IMR-90 (cell line): ENCODE results near the gene PAN3. TPM values are rescaled to one million over a fixed set of nuclear protein-coding genes. Genes with fewer than 3 reads are reported as not detected.

Experiments
- ATAC-seq: fragments of 200-7000 bp; cut with Tn5 transposase; 2 replicates; pipeline ENCODE4 v1.9.1; 2020; ENCODE audit warnings: low read depth, mild to moderate bottlenecking, moderate library complexity
- BruUV-seq: library from RNA; stranded (reverse); fragments of 400-500 nt; replicated peaks from 2 replicates; lab custom pipeline; 2021; lab: Mats Ljungman, UMichigan
- CTCF ChIA-PET: fragments of 300-600 bp; formaldehyde crosslinking; extraction: SDS; loops from one replicate; lab custom pipeline; 2021; ENCODE audit warnings: antibody characterized with exemption; lab: Yijun Ruan, JAX
- POLR2A ChIA-PET: fragments of 300-600 bp; sonication (Branson Sonifier 250); formaldehyde crosslinking; loops from one replicate; lab custom pipeline; 2022; ENCODE audit warnings: antibody characterized with exemption; ENCODE audit not compliant: unreplicated experiment; lab: Charles Lee
- DNase-seq: peaks from one replicate; pipeline ENCODE4 v3.0.0; 2013
- H2AFZ ChIP-seq: replicated peaks from 2 replicates; pipeline ENCODE3; 2013; ENCODE audit warnings: low read length, mild to moderate bottlenecking; ENCODE audit not compliant: poor library complexity
- H2AK5ac ChIP-seq: 2 replicates; pipeline ENCODE4 v1.6.1; 2013; ENCODE audit warnings: low read depth, low read length, inconsistent platforms
- H2AK9ac ChIP-seq: replicated peaks from 2 replicates; pipeline ENCODE3; 2013; ENCODE audit warnings: mild to moderate bottlenecking, low read depth, low read length, moderate library complexity; ENCODE audit not compliant: poor library complexity
- H2BK120ac ChIP-seq: 2 replicates; pipeline ENCODE4 v1.6.1; 2013; ENCODE audit warnings: low read depth, low read length, inconsistent platforms
- H2BK15ac ChIP-seq: 3 replicates; pipeline ENCODE4 v1.6.1; 2013; ENCODE audit warnings: low read depth, low read length, inconsistent platforms
- H2BK20ac ChIP-seq: 2 replicates; pipeline ENCODE4 v1.6.1; 2013; ENCODE audit warnings: low read depth, mild to moderate bottlenecking, inconsistent platforms, low read length, moderate library complexity
- H2BK5ac ChIP-seq: 2 replicates; pipeline ENCODE4 v1.6.1; 2013; ENCODE audit warnings: mild to moderate bottlenecking, low read depth, low read length, inconsistent platforms; ENCODE audit not compliant: poor library complexity, severe bottlenecking
- H3K14ac ChIP-seq: replicated peaks from 2 replicates; pipeline ENCODE4 v1.6.1; 2013; ENCODE audit warnings: low read depth, low read length, inconsistent platforms
- H3K18ac ChIP-seq: 2 replicates; pipeline ENCODE4 v1.6.1; 2013; ENCODE audit warnings: low read depth, low read length, control low read depth
- H3K23ac ChIP-seq: 2 replicates; pipeline ENCODE4 v1.6.1; 2013; ENCODE audit warnings: low read depth, low read length, inconsistent platforms
- H3K27ac ChIP-seq: 2 replicates; pipeline ENCODE4 v1.5.1; 2013; ENCODE audit warnings: mild to moderate bottlenecking, control low read depth, low read length; ENCODE audit not compliant: insufficient read depth
- H3K27me3 ChIP-seq: 2 replicates; pipeline ENCODE4 v1.6.1; 2013; ENCODE audit warnings: low read length; ENCODE audit not compliant: control insufficient read depth, insufficient read depth
- H3K36me3 ChIP-seq: 2 replicates; pipeline ENCODE4 v1.6.1; 2013; ENCODE audit warnings: low read length, mixed read lengths; ENCODE audit not compliant: control insufficient read depth, insufficient read depth
- H3K4ac ChIP-seq: 2 replicates; pipeline ENCODE4 v1.6.1; 2013; ENCODE audit warnings: low read depth, low read length, inconsistent platforms
- H3K4me1 ChIP-seq: 2 replicates; pipeline ENCODE4 v1.6.1; 2013; ENCODE audit warnings: low read length, mixed read lengths; ENCODE audit not compliant: control insufficient read depth, insufficient read depth
- H3K4me2 ChIP-seq: 2 replicates; pipeline ENCODE4 v1.6.1; 2013; ENCODE audit warnings: low read depth, mild to moderate bottlenecking, control low read depth, low read length, moderate library complexity
- H3K4me3 ChIP-seq: 2 replicates; pipeline ENCODE4 v1.5.1; 2013; ENCODE audit warnings: low read depth, mild to moderate bottlenecking, control low read depth, low read length, moderate library complexity; ENCODE audit not compliant: insufficient read depth
- H3K56ac ChIP-seq: 2 replicates; pipeline ENCODE4 v1.6.1; 2013; ENCODE audit warnings: low read length, inconsistent platforms; ENCODE audit not compliant: insufficient read depth; ENCODE audit errors: extremely low read depth
- H3K79me1 ChIP-seq, 2 experiments: 2 replicates each; pipeline ENCODE4 v1.6.1; 2013; ENCODE audit warnings: low read length in 2 of 2, inconsistent platforms in 1 of 2, low read depth in 1 of 2
- H3K9ac ChIP-seq: 2 replicates; pipeline ENCODE4 v1.6.1; 2013; ENCODE audit warnings: low read depth, low read length, control low read depth
- H3K9me1 ChIP-seq: 2 replicates; pipeline ENCODE4 v1.6.1; 2013; ENCODE audit warnings: low read length, inconsistent platforms; ENCODE audit not compliant: insufficient read depth
- H3K9me3 ChIP-seq: 2 replicates; pipeline ENCODE4 v1.6.1; 2013; ENCODE audit warnings: low read length; ENCODE audit not compliant: control insufficient read depth, insufficient read depth
- H4K20me1 ChIP-seq: 2 replicates; pipeline ENCODE4 v1.6.1; 2013; ENCODE audit warnings: low read length, inconsistent platforms; ENCODE audit not compliant: insufficient read depth
- H4K5ac ChIP-seq: 2 replicates; pipeline ENCODE4 v1.6.1; 2013; ENCODE audit warnings: mild to moderate bottlenecking, low read depth, low read length, control low read depth
- H4K8ac ChIP-seq, 2 experiments: 2 replicates each; pipeline ENCODE4 v1.6.1; 2013; ENCODE audit warnings: low read depth in 2 of 2, low read length in 2 of 2, control low read depth in 1 of 2, inconsistent platforms in 1 of 2
- H4K91ac ChIP-seq: 2 replicates; pipeline ENCODE4 v1.6.1; 2013; ENCODE audit warnings: low read depth, low read length, inconsistent platforms; ENCODE audit not compliant: insufficient read depth
- BHLHE40 ChIP-seq: fragments of 150-350 bp; IDR thresholded peaks from 2 replicates; pipeline ENCODE4 v1.6.1; 2016; ENCODE audit warnings: mild to moderate bottlenecking, low read depth, low read length
- CEBPB ChIP-seq: IDR thresholded peaks from 2 replicates; pipeline ENCODE4 v1.6.1; 2012; ENCODE audit warnings: low read depth, low read length, improper control_type of control experiment
- CHD1 ChIP-seq: IDR thresholded peaks from 2 replicates; pipeline ENCODE4 v1.6.1; 2012; ENCODE audit warnings: low read depth, low read length, improper control_type of control experiment
- CTCF ChIP-seq: conservative IDR thresholded peaks from 2 replicates; pipeline ENCODE4 v1.5.1; 2012; ENCODE audit warnings: mild to moderate bottlenecking, low read depth, low read length, improper control_type of control experiment
- FOS ChIP-seq: fragments of 150-350 bp; IDR thresholded peaks from 2 replicates; pipeline ENCODE4 v1.6.1; 2016; ENCODE audit warnings: low read depth, low read length
- MAFK ChIP-seq: IDR thresholded peaks from 2 replicates; pipeline ENCODE4 v1.6.1; 2012; ENCODE audit warnings: low read depth, low read length, improper control_type of control experiment
- MAZ ChIP-seq: IDR thresholded peaks from 2 replicates; pipeline ENCODE4 v1.6.1; 2012; ENCODE audit warnings: low read depth, mild to moderate bottlenecking, low read length, improper control_type of control experiment, moderate library complexity, borderline replicate concordance
- MXI1 ChIP-seq: IDR thresholded peaks from 2 replicates; pipeline ENCODE4 v1.6.1; 2012; ENCODE audit warnings: low read depth, mild to moderate bottlenecking, low read length, moderate library complexity, borderline replicate concordance
- NFE2L2 ChIP-seq: fragments of 150-350 bp; IDR thresholded peaks from 2 replicates; pipeline ENCODE4 v1.6.1; 2016; ENCODE audit warnings: low read depth, mild to moderate bottlenecking, low read length
- POLR2A ChIP-seq: IDR thresholded peaks from 2 replicates; pipeline ENCODE4 v1.6.1; 2012; ENCODE audit warnings: mild to moderate bottlenecking, low read depth, low read length
- RAD21 ChIP-seq: IDR thresholded peaks from 2 replicates; pipeline ENCODE4 v1.6.1; 2012; ENCODE audit warnings: low read length, improper control_type of control experiment
- RCOR1 ChIP-seq: IDR thresholded peaks from 2 replicates; pipeline ENCODE4 v1.6.1; 2012; ENCODE audit warnings: mild to moderate bottlenecking, low read length, improper control_type of control experiment; ENCODE audit not compliant: insufficient replicate concordance
- RFX5 ChIP-seq: IDR thresholded peaks from 2 replicates; pipeline ENCODE4 v1.8.0; 2012; ENCODE audit warnings: low read depth, mild to moderate bottlenecking, low read length, moderate library complexity
- SMC3 ChIP-seq: fragments of 150-350 bp; IDR thresholded peaks from 2 replicates; pipeline ENCODE4 v1.6.1; 2016; ENCODE audit warnings: low read depth, mild to moderate bottlenecking, antibody characterized with exemption, low read length, moderate library complexity
- USF2 ChIP-seq: fragments of 150-350 bp; IDR thresholded peaks from 2 replicates; pipeline ENCODE4 v1.6.1; 2017; ENCODE audit warnings: mild to moderate bottlenecking, antibody characterized with exemption, low read length, low read depth
- WGBS, 2 experiments: methylation state at CpG; one replicate each; pipeline versions ENCODE4 v1.1.5 to v1.1.7; 2013; ENCODE audit warnings: missing lambda C conversion rate in 2 of 2; ENCODE audit not compliant: insufficient read length in 1 of 2; ENCODE audit errors: extremely low coverage in 2 of 2; 5-methylcytosine and 5-hydroxymethylcytosine counted together
- dilution Hi-C: fragments of 300-500 bp; cut with HindIII; formaldehyde crosslinking; loops from one replicate; pipeline ENCODE4 v1.14.3; 2018; ENCODE audit warnings: low sequenced_read_pairs; ENCODE audit not compliant: unreplicated experiment
- in situ Hi-C: fragments of 300-500 bp; cut with MboI; formaldehyde crosslinking; loops from 3 replicates; pipeline ENCODE4 v1.14.3; 2019; ENCODE audit warnings: low sequenced_read_pairs, inconsistent platforms, mixed read lengths
- intact Hi-C: fragments of 100-400 bp; cut with micrococcal nuclease; formaldehyde crosslinking; loops from 2 replicates; pipeline ENCODE4 v1.10.0; 2022
- polyA plus RNA-seq, 3 experiments: library from polyadenylated mRNA; depleted of rRNA; stranded (reverse); fragments of >200 nt; gene quantifications; 2 replicates each; pipeline ENCODE4 v1.2.3, GENCODE V29; 2012; ENCODE audit warnings: low replicate concordance in 1 of 3
- total RNA-seq: library from RNA; depleted of rRNA; stranded (reverse); fragments of >200 nt; gene quantifications from 2 replicates; pipeline ENCODE4 v1.2.3, GENCODE V29; 2012
- TF ChIP-seq, protein P1 (sequence below): fragments of 150-350 bp; IDR thresholded peaks from 2 replicates; pipeline ENCODE4 v1.6.1; 2016; ENCODE audit warnings: low read depth, mild to moderate bottlenecking, low read length, moderate library complexity, borderline replicate concordance

The PAN3 gene
- total and polyA plus RNA-seq, 2 of the 4 experiments (the other 2 are of a cell fraction) = 6.6 to 15.1 TPM

DNA sequence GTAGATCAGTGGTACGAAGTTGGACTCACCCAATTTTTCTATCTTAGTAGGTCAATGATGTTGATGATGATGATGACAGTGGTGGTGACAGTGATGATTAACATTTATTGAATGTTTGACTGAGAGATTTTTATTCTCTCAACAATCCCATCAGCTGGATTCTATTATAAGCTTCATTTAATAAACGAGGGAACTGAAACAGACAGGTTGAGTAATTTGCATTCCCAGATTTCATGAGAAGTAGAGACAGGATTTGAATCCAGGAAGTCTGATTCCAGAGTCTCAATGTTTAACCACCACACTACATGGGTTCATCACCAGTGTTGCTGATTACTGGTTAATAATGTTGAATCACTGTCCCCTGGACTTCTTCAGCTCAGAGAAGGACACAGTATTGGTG, 187.7 kb downstream of the PAN3 start:
- H3K9me1 ChIP-seq = peaks cover 11% of the 10 kb centered on the region
- POLR2A ChIA-PET = no interaction called here
- H4K91ac ChIP-seq = no peak overlapping the region
- H3K56ac ChIP-seq = no peak overlapping the region
- TF ChIP-seq BHLHE40 (no peak), MAFK (no peak), MXI1 (no peak), RFX5 (no peak), CHD1 (no peak), MAZ (no peak), USF2 (no peak), NFE2L2 (no peak), CTCF (no peak), RCOR1 (no peak), FOS (no peak), POLR2A (no peak), SMC3 (no peak), CEBPB (no peak), RAD21 (no peak)
- TF ChIP-seq, protein P1, sequence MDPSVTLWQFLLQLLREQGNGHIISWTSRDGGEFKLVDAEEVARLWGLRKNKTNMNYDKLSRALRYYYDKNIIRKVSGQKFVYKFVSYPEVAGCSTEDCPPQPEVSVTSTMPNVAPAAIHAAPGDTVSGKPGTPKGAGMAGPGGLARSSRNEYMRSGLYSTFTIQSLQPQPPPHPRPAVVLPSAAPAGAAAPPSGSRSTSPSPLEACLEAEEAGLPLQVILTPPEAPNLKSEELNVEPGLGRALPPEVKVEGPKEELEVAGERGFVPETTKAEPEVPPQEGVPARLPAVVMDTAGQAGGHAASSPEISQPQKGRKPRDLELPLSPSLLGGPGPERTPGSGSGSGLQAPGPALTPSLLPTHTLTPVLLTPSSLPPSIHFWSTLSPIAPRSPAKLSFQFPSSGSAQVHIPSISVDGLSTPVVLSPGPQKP = no peak
- H3K27me3 ChIP-seq = no peaks in the 10 kb centered on the region
- H3K14ac ChIP-seq = no peak overlapping the region
- DNase-seq (no peak), ATAC-seq (no peak)
- H4K5ac ChIP-seq = no peak overlapping the region
- no peak overlapping the region for H3K4me3 ChIP-seq
- H3K18ac ChIP-seq = no peak overlapping the region
- WGBS, 2 experiments = no CpG with 5 or more reads among the region's 2 CpGs
- no peak overlapping the region for H2BK5ac ChIP-seq
- intact Hi-C loops (no loop called here), dilution Hi-C loops (no loop called here), in situ Hi-C loops (loop anchor here (10.0 kb wide), 1 partner anchor 469 kb away; no protein-coding TSS in a partner anchor)
- no TSS peak for BruUV-seq
- CTCF ChIA-PET = interaction anchor here (0.6 kb wide), 2 partner anchors 204 to 471 kb away, joined by 4 to 8 read pairs; no protein-coding TSS in a partner anchor
- no peak overlapping the region for H3K23ac ChIP-seq
- peaks cover under 1% of the 10 kb centered on the region; the same call in 1 of the 2 replicates for H4K20me1 ChIP-seq
- H3K27ac ChIP-seq = no peak overlapping the region
- H3K36me3 ChIP-seq = no peaks in the 10 kb centered on the region
- H3K4me2 ChIP-seq = no peak overlapping the region
- H3K4me1 ChIP-seq = peaks cover 14% of the 10 kb centered on the region
- H2AK5ac ChIP-seq = no peak overlapping the region
- H2BK20ac ChIP-seq = no peak overlapping the region
- no peak overlapping the region for H2AFZ ChIP-seq
- H4K8ac ChIP-seq = no peak overlapping the region
- H3K9ac ChIP-seq = no peak overlapping the region
- H2AK9ac ChIP-seq = no peak overlapping the region
- no peaks in the 10 kb centered on the region for H3K79me1 ChIP-seq
- no peaks in the 10 kb centered on the region for H3K9me3 ChIP-seq
- no peak overlapping the region for H2BK120ac ChIP-seq
- no peak overlapping the region for H3K4ac ChIP-seq
- H2BK15ac ChIP-seq = no peak overlapping the region
